IPS-15b (cell line): ENCODE results near the gene THAP3.
A peak's percentile ranks its signal among the peaks of the same experiment; 100 is the strongest.

Experiments used
- H3K27me3 ChIP-seq: one replicate; pipeline ENCODE4 v1.6.1; 2013; ENCODE audit warnings: low read length; ENCODE audit not compliant: control insufficient read depth, insufficient read depth
- H3K36me3 ChIP-seq: one replicate; pipeline ENCODE4 v1.6.1; 2013; ENCODE audit warnings: low read length; ENCODE audit not compliant: control insufficient read depth, insufficient read depth
- H3K4me1 ChIP-seq: one replicate; pipeline ENCODE4 v1.6.1; 2013; ENCODE audit warnings: mild to moderate bottlenecking, low read length; ENCODE audit not compliant: control insufficient read depth, insufficient read depth
- H3K4me3 ChIP-seq: one replicate; pipeline ENCODE4 v1.5.1; 2013; ENCODE audit warnings: low read depth, low read length
- H3K9ac ChIP-seq: one replicate; pipeline ENCODE4 v1.6.1; 2013; ENCODE audit warnings: low read depth, mild to moderate bottlenecking, low read length
- H3K9me3 ChIP-seq: one replicate; pipeline ENCODE4 v1.6.1; 2013; ENCODE audit warnings: mild to moderate bottlenecking, low read length; ENCODE audit not compliant: control insufficient read depth, insufficient read depth

THAP3 gene

GRCh38 chr1:6622396-6623152, 2.1 kb upstream of the THAP3 start:
- Histone ChIP-seq H3K36me3 (peaks cover 44% of the 10 kb centered on the region), H3K4me1 (no peaks in the 10 kb centered on the region), H3K4me3 (no peak overlapping the region), H3K9me3 (no peaks in the 10 kb centered on the region), H3K9ac (no peak overlapping the region), H3K27me3 (no peaks in the 10 kb centered on the region)

DNA sequence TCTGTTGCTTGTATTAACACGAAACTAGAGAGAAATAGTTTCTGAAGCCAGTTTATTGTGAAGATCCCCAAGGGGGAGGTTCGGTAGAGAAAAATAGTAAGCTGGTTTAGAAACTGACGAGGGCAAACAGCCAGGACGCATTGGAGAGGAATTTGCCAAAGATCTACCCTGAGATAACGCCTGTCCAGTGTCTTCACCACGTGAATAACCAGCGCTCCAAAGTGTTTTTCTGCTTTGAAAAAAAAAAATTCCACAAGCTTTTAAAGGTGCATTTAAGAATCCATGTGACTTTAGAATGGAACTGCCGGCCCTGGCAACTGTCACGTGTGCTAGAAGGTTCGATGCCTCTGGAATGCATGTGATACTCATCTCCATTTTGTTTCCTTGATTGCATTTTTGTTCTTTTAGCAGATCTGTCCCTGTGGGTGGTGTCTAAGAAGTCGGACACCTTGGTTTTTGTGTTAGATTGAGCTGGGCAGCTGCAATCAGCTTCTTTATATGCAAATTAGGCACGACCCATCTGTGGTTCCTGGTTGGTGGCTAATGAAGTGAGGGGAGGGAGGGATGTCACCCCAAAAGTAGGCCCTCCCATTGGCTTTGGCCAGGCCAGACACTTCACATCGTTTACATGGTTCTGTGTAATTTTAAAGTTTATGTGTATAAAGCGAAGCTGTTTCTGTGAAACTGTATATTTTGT, 1.3 kb upstream of the THAP3 start:
- no peaks in the 10 kb centered on the region for H3K27me3 ChIP-seq
- no peaks in the 10 kb centered on the region for H3K4me1 ChIP-seq
- H3K36me3 ChIP-seq, result peaks cover 46% of the 10 kb centered on the region
- no peaks in the 10 kb centered on the region for H3K9me3 ChIP-seq
- H3K9ac ChIP-seq, result no peak overlapping the region
- H3K4me3 ChIP-seq, result no peak overlapping the region

DNA sequence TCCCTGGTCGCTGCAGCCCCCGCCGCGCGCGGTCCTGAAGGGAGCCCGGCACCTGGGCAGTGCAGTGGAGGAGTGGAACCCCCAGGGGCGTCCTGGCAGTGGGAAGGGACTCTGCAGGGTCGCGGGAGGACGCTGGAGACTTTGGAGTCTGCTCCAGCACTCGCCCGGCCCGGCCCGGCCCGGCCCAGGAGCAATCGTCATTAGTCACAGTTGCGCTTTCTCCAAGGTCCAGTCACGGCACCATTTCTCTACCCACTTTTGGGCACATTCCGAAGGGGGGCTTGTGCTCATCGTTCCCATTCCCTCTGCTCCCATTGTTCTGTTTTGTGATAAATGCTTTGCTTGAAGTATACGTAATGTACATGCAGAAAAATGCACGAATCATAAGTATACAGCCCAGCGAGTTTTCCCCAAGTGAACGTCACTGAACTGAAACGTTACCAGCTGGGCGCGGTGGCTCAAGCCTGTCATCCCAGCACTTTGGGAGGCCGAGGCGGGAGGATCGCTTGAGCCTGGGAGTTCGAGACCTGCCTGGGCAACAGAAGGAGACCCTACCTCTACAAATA, 999 bp downstream of the THAP3 start:
- peaks cover 44% of the 10 kb centered on the region for H3K36me3 ChIP-seq

GRCh38 chr1:6627031-6627430, 2.4 kb downstream of the THAP3 start:
- Histone ChIP-seq H3K9me3 (no peaks in the 10 kb centered on the region), H3K9ac (no peak overlapping the region), H3K36me3 (peaks cover 33% of the 10 kb centered on the region), H3K4me1 (no peaks in the 10 kb centered on the region), H3K4me3 (no peak overlapping the region), H3K27me3 (no peaks in the 10 kb centered on the region)

More for the DNA sequence above, 999 bp downstream of the THAP3 start:
- Histone ChIP-seq H3K27me3 (no peaks in the 10 kb centered on the region), H3K4me3 (peak overlapping the region; percentile 75), H3K9ac (peak overlapping the region; percentile 8), H3K9me3 (no peaks in the 10 kb centered on the region), H3K4me1 (no peaks in the 10 kb centered on the region)

DNA sequence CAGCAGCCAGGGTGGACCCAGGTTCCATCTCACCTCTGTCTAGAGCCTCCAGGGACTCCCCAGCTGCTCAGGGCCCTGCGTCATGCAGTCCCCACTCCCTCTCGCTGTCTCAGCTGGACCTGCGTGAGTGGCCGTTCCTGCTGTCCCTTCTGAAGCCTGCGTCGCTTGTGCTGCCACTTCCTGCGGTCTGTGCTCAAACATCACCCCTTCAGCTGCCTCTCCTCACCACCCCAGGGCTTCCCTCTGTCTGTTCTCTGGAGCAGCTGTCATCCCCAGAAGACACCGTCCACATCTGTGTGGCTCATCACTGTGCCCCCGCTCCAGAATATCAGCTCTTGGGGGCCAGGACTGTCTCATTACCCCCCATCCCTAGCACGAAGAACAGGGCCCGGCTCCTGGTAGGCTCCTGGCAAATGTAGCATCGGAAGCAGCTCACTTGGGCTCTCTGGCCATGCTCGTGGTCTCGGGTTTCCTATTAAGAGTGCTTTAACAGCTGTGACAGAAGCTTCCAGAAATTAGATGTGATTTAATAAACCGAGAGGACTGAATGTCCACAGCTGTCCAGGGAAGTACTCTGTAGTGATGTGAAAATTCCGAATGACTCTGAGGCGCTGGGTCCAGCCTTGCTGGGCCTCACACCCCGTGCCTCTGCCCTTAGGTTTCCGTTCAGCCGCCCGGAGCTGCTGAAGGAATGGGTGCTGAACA, 3.3 kb downstream of the THAP3 start:
- Histone ChIP-seq H3K9ac (no peak overlapping the region), H3K9me3 (no peaks in the 10 kb centered on the region), H3K36me3 (peaks cover 31% of the 10 kb centered on the region), H3K4me1 (no peaks in the 10 kb centered on the region), H3K27me3 (no peaks in the 10 kb centered on the region), H3K4me3 (no peak overlapping the region)

GRCh38 chr1:6628971-6629479, 4.4 kb downstream of the THAP3 start:
- H3K27me3 ChIP-seq, result no peaks in the 10 kb centered on the region
- peaks cover 32% of the 10 kb centered on the region for H3K36me3 ChIP-seq
- no peak overlapping the region for H3K4me3 ChIP-seq
- no peak overlapping the region for H3K9ac ChIP-seq
- no peaks in the 10 kb centered on the region for H3K4me1 ChIP-seq
- H3K9me3 ChIP-seq, result no peaks in the 10 kb centered on the region

DNA sequence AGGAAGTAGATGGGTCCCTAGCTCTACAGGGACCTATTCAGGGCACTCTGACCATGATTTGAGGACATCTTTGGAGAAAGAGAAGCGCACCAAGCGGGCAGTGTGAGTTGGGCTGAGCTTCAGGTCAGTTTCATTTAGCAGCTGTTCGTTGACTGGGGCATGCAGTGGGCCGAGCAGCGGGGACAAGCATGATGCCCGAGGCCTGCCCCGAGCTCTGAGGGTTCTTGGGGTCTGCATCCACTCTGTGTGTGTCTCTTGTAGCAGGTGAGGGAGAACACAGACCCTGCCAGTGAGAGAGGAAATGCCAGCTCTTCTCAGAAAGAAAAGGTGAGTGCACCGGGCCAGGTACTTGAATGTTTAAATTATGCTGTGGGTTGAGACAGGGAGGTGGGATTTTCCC, 5.4 kb downstream of the THAP3 start:
- Histone ChIP-seq H3K9me3 (no peaks in the 10 kb centered on the region), H3K36me3 (peaks cover 41% of the 10 kb centered on the region), H3K4me3 (no peak overlapping the region), H3K27me3 (no peaks in the 10 kb centered on the region), H3K4me1 (no peaks in the 10 kb centered on the region), H3K9ac (no peak overlapping the region)

DNA sequence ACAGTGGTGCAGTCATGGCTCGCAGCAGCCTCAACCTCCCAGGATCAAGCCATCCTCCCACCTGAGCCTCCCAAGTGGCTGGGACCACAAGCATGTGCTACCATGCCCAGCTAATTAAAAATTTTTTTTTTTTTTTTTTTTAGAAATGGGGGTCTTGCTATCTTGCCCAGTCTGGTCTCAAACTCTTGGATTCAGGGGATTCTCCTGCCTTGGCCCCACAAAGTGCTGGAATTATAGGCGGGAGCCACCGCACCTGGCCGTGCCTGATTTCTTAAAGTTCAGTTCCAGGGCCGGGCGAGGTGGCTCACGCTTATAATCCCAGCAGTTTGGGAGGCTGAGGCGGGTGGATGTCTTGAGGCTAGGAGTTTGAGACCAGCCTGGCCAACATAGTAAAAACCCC, 6.4 kb downstream of the THAP3 start:
- H3K36me3 ChIP-seq, result peaks cover 46% of the 10 kb centered on the region
- H3K9ac ChIP-seq, result no peak overlapping the region
- H3K27me3 ChIP-seq, result no peaks in the 10 kb centered on the region
- no peaks in the 10 kb centered on the region for H3K4me1 ChIP-seq
- H3K4me3 ChIP-seq, result no peak overlapping the region
- H3K9me3 ChIP-seq, result no peaks in the 10 kb centered on the region

GRCh38 chr1:6632588-6633514, 8.2 kb downstream of the THAP3 start:
- Histone ChIP-seq H3K9me3 (no peaks in the 10 kb centered on the region), H3K4me3 (no peak overlapping the region), H3K4me1 (no peaks in the 10 kb centered on the region), H3K9ac (no peak overlapping the region), H3K27me3 (no peaks in the 10 kb centered on the region), H3K36me3 (peaks cover 56% of the 10 kb centered on the region)

DNA sequence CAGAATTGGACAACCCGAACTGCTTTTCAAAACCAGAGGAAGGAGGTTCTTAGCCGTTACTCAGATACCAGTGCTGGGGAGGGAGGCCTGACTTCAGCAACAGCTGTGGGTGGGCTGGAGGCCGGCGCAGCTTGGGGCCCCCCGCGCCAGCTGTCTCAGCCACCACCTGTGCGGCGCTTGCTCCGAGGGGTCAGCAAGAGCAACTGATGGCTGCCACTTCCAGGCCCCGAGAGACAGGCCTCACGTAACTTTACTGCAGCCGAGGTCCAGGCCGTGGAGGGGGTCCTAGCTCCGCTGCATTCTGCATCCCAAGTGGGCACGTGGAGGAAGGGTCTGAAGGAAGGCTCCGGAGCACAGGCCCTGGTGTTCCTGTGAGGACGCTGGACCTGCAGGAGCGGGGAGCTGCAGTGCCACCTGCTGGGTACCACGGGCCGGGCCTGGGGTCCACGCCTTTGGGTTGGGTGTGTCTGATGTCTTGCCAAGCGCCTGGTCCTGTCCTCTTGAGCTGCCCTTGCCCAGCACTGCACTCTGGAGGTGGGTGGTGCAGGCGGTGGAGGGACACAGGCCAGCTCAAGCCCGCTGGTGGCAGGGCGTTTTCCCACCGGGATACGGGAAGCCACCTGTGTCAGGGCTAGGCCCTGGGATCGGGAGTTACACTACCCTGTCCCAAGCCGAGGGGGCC, 9.8 kb downstream of the THAP3 start:
- Histone ChIP-seq H3K9me3 (no peaks in the 10 kb centered on the region), H3K4me3 (no peak overlapping the region), H3K36me3 (peaks cover 51% of the 10 kb centered on the region), H3K4me1 (no peaks in the 10 kb centered on the region), H3K27me3 (no peaks in the 10 kb centered on the region), H3K9ac (no peak overlapping the region)
